Ectodermal cell (in vitro differentiated cells): ENCODE measurements around the gene MSANTD1.

ENCODE experiments used
- H3K27ac ChIP-seq: 2 replicates; pipeline ENCODE4 v1.7.0; 2013; ENCODE audit warnings: mild to moderate bottlenecking, low read depth, low read length; ENCODE audit not compliant: insufficient read depth, poor library complexity, severe bottlenecking
- H3K27me3 ChIP-seq: 2 replicates; pipeline ENCODE4 v1.7.0; 2013; ENCODE audit warnings: mild to moderate bottlenecking, low read length; ENCODE audit not compliant: insufficient read depth, control insufficient read depth, poor library complexity, severe bottlenecking
- H3K36me3 ChIP-seq: one replicate; pipeline ENCODE4 v1.7.0; 2013; ENCODE audit warnings: low read length; ENCODE audit not compliant: control insufficient read depth, insufficient read depth
- H3K4me1 ChIP-seq: one replicate; pipeline ENCODE4 v1.7.0; 2013; ENCODE audit warnings: low read length; ENCODE audit not compliant: control insufficient read depth, insufficient read depth
- H3K4me3 ChIP-seq: 2 replicates; pipeline ENCODE4 v1.7.0; 2013; ENCODE audit warnings: low read depth, low read length, control low read depth; ENCODE audit not compliant: insufficient read depth
- H3K9me3 ChIP-seq: 2 replicates; pipeline ENCODE4 v1.7.0; 2013; ENCODE audit warnings: mild to moderate bottlenecking, low read length, moderate library complexity; ENCODE audit not compliant: control insufficient read depth
- WGBS, 2 experiments: methylation state at CpG; one replicate each; pipeline ENCODE4 v1.1.7; 2013; ENCODE audit warnings: missing lambda C conversion rate in 2 of 2; 5-methylcytosine and 5-hydroxymethylcytosine counted together

The MSANTD1 gene

DNA sequence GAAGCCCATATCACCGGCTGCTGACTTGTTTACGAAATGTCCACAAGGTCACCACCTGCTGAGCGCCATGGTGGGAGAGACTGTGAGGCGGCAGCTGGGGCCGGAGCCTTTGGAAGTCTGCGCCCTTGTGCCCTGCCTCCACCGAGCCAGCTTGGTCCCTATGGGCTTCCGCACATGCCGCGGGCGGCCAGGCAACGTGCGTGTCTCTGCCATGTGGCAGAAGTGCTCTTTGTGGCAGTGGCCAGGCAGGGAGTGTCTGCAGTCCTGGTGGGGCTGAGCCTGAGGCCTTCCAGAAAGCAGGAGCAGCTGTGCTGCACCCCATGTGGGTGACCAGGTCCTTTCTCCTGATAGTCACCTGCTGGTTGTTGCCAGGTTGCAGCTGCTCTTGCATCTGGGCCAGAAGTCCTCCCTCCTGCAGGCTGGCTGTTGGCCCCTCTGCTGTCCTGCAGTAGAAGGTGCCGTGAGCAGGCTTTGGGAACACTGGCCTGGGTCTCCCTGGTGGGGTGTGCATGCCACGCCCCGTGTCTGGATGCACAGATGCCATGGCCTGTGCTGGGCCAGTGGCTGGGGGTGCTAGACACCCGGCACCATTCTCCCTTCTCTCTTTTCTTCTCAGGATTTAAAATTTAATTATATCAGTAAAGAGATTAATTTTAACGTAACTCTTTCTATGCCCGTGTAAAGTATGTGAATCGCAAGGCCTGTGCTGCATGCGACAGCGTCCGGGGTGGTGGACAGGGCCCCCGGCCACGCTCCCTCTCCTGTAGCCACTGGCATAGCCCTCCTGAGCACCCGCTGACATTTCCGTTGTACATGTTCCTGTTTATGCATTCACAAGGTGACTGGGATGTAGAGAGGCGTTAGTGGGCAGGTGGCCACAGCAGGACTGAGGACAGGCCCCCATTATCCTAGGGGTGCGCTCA lies 8.7 kb upstream of the MSANTD1 start:
- 92 to 93% methylated on average over 29 of the region's 29 CpGs for WGBS, 2 experiments
- Histone ChIP-seq H3K27ac (no peak overlapping the region), H3K4me3 (no peak overlapping the region), H3K36me3 (peaks cover 4% of the 10 kb centered on the region), H3K27me3 (no peaks in the 10 kb centered on the region), H3K9me3 (no peaks in the 10 kb centered on the region), H3K4me1 (no peaks in the 10 kb centered on the region)

DNA sequence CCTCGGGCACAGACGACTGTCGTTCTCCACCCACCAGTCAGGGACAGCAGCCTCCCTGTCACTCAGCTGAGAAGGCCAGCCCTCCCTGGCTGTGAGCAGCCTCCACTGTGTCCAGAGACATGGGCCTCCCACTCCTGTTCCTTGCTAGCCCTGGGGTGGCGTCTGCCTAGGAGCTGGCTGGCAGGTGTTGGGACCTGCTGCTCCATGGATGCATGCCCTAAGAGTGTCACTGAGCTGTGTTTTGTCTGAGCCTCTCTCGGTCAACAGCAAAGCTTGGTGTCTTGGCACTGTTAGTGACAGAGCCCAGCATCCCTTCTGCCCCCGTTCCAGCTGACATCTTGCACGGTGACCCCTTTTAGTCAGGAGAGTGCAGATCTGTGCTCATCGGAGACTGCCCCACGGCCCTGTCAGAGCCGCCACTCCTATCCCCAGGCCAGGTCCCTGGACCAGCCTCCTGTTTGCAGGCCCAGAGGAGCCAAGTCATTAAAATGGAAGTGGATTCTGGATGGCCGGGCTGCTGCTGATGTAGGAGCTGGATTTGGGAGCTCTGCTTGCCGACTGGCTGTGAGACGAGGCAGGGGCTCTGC lies 7.9 kb upstream of the MSANTD1 start:
- no peak overlapping the region for H3K27ac ChIP-seq
- H3K9me3 ChIP-seq, result no peaks in the 10 kb centered on the region
- H3K36me3 ChIP-seq, result peaks cover 1% of the 10 kb centered on the region
- no peaks in the 10 kb centered on the region for H3K4me1 ChIP-seq
- 90 to 91% methylated on average over 13 of the region's 13 CpGs for WGBS, 2 experiments
- H3K4me3 ChIP-seq, result no peak overlapping the region
- H3K27me3 ChIP-seq, result no peaks in the 10 kb centered on the region

DNA sequence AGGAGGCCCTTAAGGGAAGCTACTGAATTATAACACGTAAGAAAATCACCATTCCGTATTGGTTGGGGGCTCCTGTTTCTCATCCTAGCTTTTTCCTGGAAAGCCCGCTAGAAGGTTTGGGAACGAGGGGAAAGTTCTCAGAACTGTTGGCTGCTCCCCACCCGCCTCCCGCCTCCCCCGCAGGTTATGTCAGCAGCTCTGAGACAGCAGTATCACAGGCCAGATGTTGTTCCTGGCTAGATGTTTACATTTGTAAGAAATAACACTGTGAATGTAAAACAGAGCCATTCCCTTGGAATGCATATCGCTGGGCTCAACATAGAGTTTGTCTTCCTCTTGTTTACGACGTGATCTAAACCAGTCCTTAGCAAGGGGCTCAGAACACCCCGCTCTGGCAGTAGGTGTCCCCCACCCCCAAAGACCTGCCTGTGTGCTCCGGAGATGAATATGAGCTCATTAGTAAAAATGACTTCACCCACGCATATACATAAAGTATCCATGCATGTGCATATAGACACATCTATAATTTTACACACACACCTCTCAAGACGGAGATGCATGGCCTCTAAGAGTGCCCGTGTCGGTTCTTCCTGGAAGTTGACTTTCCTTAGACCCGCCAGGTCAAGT lies 6.9 kb upstream of the MSANTD1 start:
- no peaks in the 10 kb centered on the region for H3K4me1 ChIP-seq
- H3K9me3 ChIP-seq, result no peaks in the 10 kb centered on the region
- H3K27ac ChIP-seq, result no peak overlapping the region
- WGBS, 2 experiments, result 94% methylated on average over 17 of the region's 17 CpGs
- H3K36me3 ChIP-seq, result no peaks in the 10 kb centered on the region
- no peaks in the 10 kb centered on the region for H3K27me3 ChIP-seq
- no peak overlapping the region for H3K4me3 ChIP-seq

DNA sequence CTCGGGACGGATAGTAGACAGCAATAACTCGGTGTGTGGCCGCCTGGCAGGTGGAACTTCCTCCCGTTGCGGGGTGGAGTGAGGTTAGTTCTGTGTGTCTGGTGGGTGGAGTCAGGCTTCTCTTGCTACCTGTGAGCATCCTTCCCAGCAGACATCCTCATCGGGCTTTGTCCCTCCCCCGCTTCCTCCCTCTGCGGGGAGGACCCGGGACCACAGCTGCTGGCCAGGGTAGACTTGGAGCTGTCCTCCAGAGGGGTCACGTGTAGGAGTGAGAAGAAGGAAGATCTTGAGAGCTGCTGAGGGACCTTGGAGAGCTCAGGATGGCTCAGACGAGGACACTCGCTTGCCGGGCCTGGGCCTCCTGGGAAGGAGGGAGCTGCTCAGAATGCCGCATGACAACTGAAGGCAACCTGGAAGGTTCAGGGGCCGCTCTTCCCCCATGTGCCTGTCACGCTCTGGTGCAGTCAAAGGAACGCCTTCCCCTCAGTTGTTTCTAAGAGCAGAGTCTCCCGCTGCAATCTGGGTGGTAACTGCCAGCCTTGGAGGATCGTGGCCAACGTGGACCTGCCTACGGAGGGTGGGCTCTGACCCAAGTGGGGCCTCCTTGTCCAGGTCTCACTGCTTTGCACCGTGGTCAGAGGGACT lies 5.7 kb upstream of the MSANTD1 start:
- Histone ChIP-seq H3K4me3 (no peak overlapping the region), H3K9me3 (no peaks in the 10 kb centered on the region), H3K27me3 (no peaks in the 10 kb centered on the region), H3K36me3 (no peaks in the 10 kb centered on the region), H3K27ac (no peak overlapping the region), H3K4me1 (no peaks in the 10 kb centered on the region)
- WGBS, 2 experiments, result 90 to 92% methylated on average over 23 of the region's 23 CpGs

DNA sequence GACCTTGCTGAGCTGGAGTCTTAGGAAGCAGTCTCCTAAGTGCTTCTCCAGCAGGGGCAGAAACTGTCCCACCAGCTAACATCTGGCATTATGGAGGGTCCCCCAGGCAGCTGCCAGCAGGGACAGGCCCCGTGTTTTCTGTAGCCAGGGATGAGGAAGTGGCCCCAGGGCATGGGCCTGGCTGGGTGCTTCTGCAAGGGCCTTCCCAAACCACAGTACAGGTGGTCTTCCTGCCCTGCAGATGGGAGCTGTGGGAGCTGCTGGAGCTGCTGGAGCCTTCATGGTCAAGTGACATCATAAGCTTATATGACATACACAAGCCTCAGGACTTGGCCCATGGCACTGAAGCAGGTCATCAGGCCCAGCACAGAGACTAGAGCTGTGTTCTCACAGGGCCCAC lies 5.0 kb upstream of the MSANTD1 start:
- Histone ChIP-seq H3K27ac (no peak overlapping the region), H3K4me1 (peaks cover 5% of the 10 kb centered on the region), H3K4me3 (no peak overlapping the region), H3K27me3 (no peaks in the 10 kb centered on the region), H3K9me3 (no peaks in the 10 kb centered on the region), H3K36me3 (no peaks in the 10 kb centered on the region)
- 95 to 96% methylated on average over 1 of the region's 1 CpG for WGBS, 2 experiments

DNA sequence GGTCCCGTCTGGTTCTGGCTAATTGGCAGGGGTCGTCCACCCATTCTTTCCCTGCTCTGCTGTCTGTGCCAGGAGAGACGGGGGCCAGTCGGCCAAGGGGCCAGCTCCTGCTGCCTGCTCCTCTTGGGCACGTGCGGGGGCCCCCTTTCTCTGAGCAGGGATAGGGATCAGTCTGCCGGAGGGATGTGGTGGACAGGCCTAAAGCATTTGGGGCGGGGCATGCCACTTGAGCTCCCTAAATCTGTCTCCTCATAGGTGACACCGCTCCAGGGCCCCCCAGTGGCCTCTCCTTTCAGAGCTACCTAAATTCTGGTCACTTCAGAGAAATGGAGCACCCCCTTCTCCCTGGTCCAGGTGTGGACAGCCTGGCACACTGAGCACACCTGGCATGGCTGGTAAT lies 4.2 kb upstream of the MSANTD1 start:
- Histone ChIP-seq H3K27ac (no peak overlapping the region), H3K27me3 (no peaks in the 10 kb centered on the region), H3K4me1 (peaks cover 7% of the 10 kb centered on the region), H3K4me3 (no peak overlapping the region), H3K36me3 (no peaks in the 10 kb centered on the region), H3K9me3 (no peaks in the 10 kb centered on the region)
- WGBS, 2 experiments, result 85 to 86% methylated on average over 9 of the region's 9 CpGs

DNA sequence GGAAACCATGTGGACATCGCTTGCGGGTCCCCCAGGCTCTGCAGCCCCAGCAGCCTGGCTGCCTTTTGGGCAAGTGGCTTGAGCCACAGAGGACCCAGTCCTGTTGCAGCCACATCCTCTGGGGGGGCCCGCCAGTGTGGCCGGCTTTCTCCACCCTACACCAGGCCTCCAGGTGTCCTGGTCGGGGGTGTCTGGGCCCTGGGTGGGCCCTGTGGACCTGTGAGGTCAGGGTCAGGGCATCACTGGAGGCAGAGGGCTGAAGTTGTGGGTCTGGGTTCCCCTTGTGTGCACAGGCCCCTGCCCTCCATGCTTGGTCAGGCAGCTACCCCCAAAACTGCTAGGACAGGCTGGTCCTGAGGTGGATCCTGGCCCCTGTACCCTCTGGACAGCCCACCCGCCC lies 3.3 kb upstream of the MSANTD1 start:
- 93% methylated on average over 6 of the region's 6 CpGs for WGBS, 2 experiments

DNA sequence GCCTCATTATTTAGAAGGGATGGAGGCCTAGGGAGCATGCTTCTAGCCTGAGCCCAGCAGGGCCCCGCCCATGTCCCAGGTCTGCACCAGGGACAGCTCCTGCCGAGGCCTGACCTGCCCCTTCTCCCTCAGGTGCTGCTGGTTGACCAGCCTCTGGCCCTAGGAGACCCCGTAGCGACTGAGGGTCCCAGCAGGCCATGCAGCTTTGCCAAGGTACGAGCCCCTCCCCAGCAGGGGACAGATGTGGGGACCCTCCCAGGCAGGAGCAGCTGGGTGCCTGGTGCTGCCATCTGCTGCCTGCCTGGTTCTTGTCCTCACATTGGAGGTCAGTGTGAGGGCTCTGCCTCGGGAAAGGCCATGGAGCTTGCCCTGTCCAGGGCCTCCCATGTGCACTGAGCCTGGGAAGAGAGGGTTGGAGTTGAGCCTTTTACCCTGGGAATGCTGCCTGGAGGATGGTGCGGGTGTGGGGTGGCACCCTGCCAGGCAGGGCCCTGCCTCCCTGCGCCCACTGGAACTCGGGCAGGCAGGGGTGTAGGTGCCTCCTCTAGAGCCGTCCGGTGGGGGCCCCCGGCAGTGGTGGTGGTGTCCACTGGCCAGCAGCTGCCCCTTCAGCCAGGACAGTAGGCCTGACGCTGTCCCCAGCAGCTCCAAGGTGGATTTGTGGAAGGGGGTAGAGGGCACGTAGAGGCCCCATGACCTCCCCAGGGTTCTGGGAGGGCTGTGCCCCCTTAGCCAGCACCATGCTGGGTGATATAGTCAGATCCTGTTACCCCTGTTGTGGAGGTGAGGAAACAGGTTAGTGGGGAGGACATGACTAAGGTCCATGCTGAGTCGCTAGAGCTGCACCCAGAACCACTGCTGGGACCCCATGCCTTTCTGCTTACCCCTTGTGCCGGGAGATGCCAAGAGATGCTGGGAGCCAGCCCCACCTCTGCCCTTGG lies 2.2 kb upstream of the MSANTD1 start:
- Histone ChIP-seq H3K27me3 (no peaks in the 10 kb centered on the region), H3K27ac (no peak overlapping the region), H3K36me3 (no peaks in the 10 kb centered on the region), H3K4me3 (no peak overlapping the region), H3K9me3 (no peaks in the 10 kb centered on the region), H3K4me1 (peaks cover 7% of the 10 kb centered on the region)
- WGBS, 2 experiments, result 90 to 91% methylated on average over 16 of the region's 16 CpGs

More for the DNA sequence above, 3.3 kb upstream of the MSANTD1 start:
- no peaks in the 10 kb centered on the region for H3K36me3 ChIP-seq
- H3K27me3 ChIP-seq, result no peaks in the 10 kb centered on the region
- H3K27ac ChIP-seq, result no peak overlapping the region
- no peak overlapping the region for H3K4me3 ChIP-seq
- H3K4me1 ChIP-seq, result peaks cover 7% of the 10 kb centered on the region
- H3K9me3 ChIP-seq, result no peaks in the 10 kb centered on the region

DNA sequence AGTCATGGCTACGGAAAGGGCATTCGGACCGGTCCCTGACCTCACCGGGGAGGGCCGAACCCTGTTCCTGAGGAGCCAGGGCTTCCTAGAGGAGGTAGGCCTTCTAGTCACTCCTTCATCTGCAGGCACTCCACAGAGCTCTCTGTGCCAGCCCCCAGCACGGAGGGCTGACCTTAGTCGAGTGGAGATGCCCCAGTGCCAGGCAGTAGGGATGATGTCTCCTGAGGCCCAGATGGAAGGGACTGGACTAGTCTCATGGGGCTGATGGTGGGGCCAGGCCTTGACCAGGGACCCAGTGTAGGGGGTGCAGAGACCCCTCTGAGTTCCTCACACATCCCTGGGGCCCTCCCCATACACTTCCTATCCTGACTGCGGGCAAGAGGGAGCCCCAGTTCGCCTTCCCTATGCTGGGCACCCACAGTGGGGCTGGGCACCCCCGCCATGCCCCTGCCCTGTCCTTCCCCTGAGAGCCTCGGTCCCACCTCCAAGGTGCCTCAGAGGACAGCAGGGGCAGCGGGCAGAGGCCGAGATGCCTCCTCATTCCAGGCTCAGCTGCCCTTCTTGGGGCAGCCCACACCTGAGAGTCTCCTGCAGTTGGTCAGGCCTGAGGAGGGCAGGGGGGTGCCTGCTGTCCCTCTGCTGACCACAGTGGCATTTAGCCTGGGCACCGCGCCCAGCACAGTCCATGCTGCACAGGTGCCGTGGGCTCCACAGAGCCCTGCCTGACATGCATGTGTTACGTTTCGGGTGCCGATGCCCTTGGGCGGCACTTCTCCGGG lies 1.4 kb upstream of the MSANTD1 start:
- H3K36me3 ChIP-seq, result no peaks in the 10 kb centered on the region
- H3K4me3 ChIP-seq, result no peak overlapping the region
- peaks cover 7% of the 10 kb centered on the region for H3K4me1 ChIP-seq
- WGBS, 2 experiments, result 94 to 96% methylated on average over 21 of the region's 21 CpGs
- H3K27ac ChIP-seq, result no peak overlapping the region
- no peaks in the 10 kb centered on the region for H3K9me3 ChIP-seq
- H3K27me3 ChIP-seq, result no peaks in the 10 kb centered on the region
